H1 (cell line): Measurements from ENCODE around the gene RARB. TPM values are rescaled to one million over a fixed set of nuclear protein-coding genes. Genes with fewer than 3 reads are reported as not detected.

Source experiments
- CTCF ChIA-PET: fragments of 300-600 bp; sonication (Branson Sonifier 250); formaldehyde crosslinking; loops from one replicate; lab custom pipeline; 2021; ENCODE audit not compliant: partially characterized antibody; lab: Charles Lee
- POLR2A ChIA-PET: fragments of 300-600 bp; sonication (Branson Sonifier 250); formaldehyde crosslinking; loops from one replicate; lab custom pipeline; 2021; ENCODE audit warnings: inconsistent platforms; ENCODE audit not compliant: partially characterized antibody; lab: Charles Lee
- DNase-seq, 2 experiments: peaks; one replicate each; pipeline versions ENCODE4 v3.0.0 to v3.0.0-alpha.2; 2010 to 2022; ENCODE audit warnings: low spot score in 2 of 2, low read depth in 1 of 2, mixed read lengths in 1 of 2
- FAIRE-seq: peaks from 2 replicates; lab custom pipeline; 2011; peaks lifted over from hg19 to GRCh38; lab: Jason Lieb, UNC
- H2AFZ ChIP-seq: 2 replicates; pipeline ENCODE4 v1.8.1; 2012; ENCODE audit warnings: low read length, inconsistent platforms
- H2AK5ac ChIP-seq: 2 replicates; pipeline ENCODE4 v1.6.1; 2013; ENCODE audit warnings: low read depth, low read length
- H2BK120ac ChIP-seq: replicated peaks from 2 replicates; pipeline ENCODE3; 2013; ENCODE audit warnings: low read depth, low read length, inconsistent platforms
- H2BK12ac ChIP-seq: 2 replicates; pipeline ENCODE4 v1.6.1; 2013; ENCODE audit warnings: low read depth, low read length
- H2BK15ac ChIP-seq: 2 replicates; pipeline ENCODE4 v1.6.1; 2013; ENCODE audit warnings: low read length
- H2BK20ac ChIP-seq: 2 replicates; pipeline ENCODE4 v1.6.1; 2013; ENCODE audit warnings: low read length
- H2BK5ac ChIP-seq: 2 replicates; pipeline ENCODE4 v1.6.1; 2013; ENCODE audit warnings: low read depth, low read length
- H3K14ac ChIP-seq: 2 replicates; pipeline ENCODE4 v1.6.1; 2013; ENCODE audit warnings: inconsistent platforms; ENCODE audit not compliant: insufficient read length
- H3K18ac ChIP-seq: 2 replicates; pipeline ENCODE4 v1.6.1; 2013; ENCODE audit warnings: low read length; ENCODE audit errors: extremely low read depth
- H3K23ac ChIP-seq: 2 replicates; pipeline ENCODE4 v1.6.1; 2013; ENCODE audit warnings: inconsistent platforms; ENCODE audit not compliant: insufficient read length
- H3K23me2 ChIP-seq: 2 replicates; pipeline ENCODE4 v1.6.1; 2013; ENCODE audit warnings: low read depth, low read length
- H3K27ac ChIP-seq: 2 replicates; pipeline ENCODE4 v1.6.1; 2011; ENCODE audit warnings: low read depth, low read length, inconsistent platforms
- H3K27me3 ChIP-seq, 4 experiments: replicated peaks in 1 of 4; 1 replicate in 1 of 4; 2 replicates in 3 of 4; pipeline versions ENCODE4 v1.6.1 to v1.8.1; 2011 to 2013; ENCODE audit warnings: low read length in 3 of 4, mild to moderate bottlenecking in 3 of 4, inconsistent platforms in 2 of 4, mixed read lengths in 2 of 4, moderate library complexity in 1 of 4; ENCODE audit not compliant: control insufficient read depth in 3 of 4, insufficient read depth in 3 of 4; ENCODE audit errors: extremely low read depth in 1 of 4
- H3K36me3 ChIP-seq, 4 experiments: 2 replicates each; pipeline versions ENCODE4 v1.6.1 to v1.8.1; 2011 to 2013; ENCODE audit warnings: mild to moderate bottlenecking in 4 of 4, low read length in 3 of 4, moderate library complexity in 2 of 4, control low read depth in 1 of 4, inconsistent platforms in 1 of 4; ENCODE audit not compliant: insufficient read depth in 4 of 4, control insufficient read depth in 2 of 4
- H3K4ac ChIP-seq: replicated peaks from 2 replicates; pipeline ENCODE3; 2013; ENCODE audit warnings: low read length, low read depth, mixed read lengths, inconsistent platforms; ENCODE audit not compliant: insufficient read length
- H3K4me1 ChIP-seq, 4 experiments: replicated peaks in 1 of 4; 1 replicate in 1 of 4; 2 replicates in 3 of 4; pipeline versions ENCODE4 v1.6.1 to v1.8.1; 2011 to 2013; ENCODE audit warnings: low read length in 3 of 4, inconsistent platforms in 2 of 4, mixed read lengths in 1 of 4; ENCODE audit not compliant: insufficient read depth in 4 of 4, control insufficient read depth in 3 of 4
- H3K4me2 ChIP-seq, 2 experiments: 2 replicates each; pipeline versions ENCODE4 v1.6.1 to v1.8.1; 2011 to 2013; ENCODE audit warnings: low read depth in 2 of 2, low read length in 2 of 2, control low read depth in 1 of 2, inconsistent platforms in 1 of 2, mild to moderate bottlenecking in 1 of 2; ENCODE audit not compliant: insufficient read depth in 1 of 2
- H3K4me3 ChIP-seq, 4 experiments: fragments of 200-600, 300-600 bp in 1 of 4; sonication (generic), shearing (Covaris generic), sonication (Bioruptor Twin) in 1 of 4; 2 replicates each; pipeline versions ENCODE4 v1.5.1 to v1.8.1; 2011 to 2016; ENCODE audit warnings: low read length in 4 of 4, low read depth in 3 of 4, control low read depth in 2 of 4, inconsistent platforms in 2 of 4, mild to moderate bottlenecking in 2 of 4, mixed read lengths in 1 of 4, moderate library complexity in 1 of 4; ENCODE audit not compliant: insufficient read depth in 2 of 4; ENCODE audit errors: extremely low read depth in 1 of 4
- H3K56ac ChIP-seq: replicated peaks from 2 replicates; pipeline ENCODE3; 2013; ENCODE audit warnings: low read depth, mild to moderate bottlenecking, mixed read lengths, low read length, inconsistent platforms; ENCODE audit not compliant: insufficient read length
- H3K79me1 ChIP-seq: 2 replicates; pipeline ENCODE4 v1.6.1; 2013; ENCODE audit warnings: low read depth, low read length, control low read depth
- H3K79me2 ChIP-seq, 2 experiments: 2 replicates each; pipeline versions ENCODE4 v1.6.1 to v1.8.1; 2012 to 2013; ENCODE audit warnings: low read length in 2 of 2, mild to moderate bottlenecking in 2 of 2, inconsistent platforms in 1 of 2; ENCODE audit not compliant: insufficient read depth in 2 of 2, control insufficient read depth in 1 of 2
- H3K9ac ChIP-seq, 4 experiments: replicated peaks in 1 of 4; 1 replicate in 1 of 4; 2 replicates in 3 of 4; pipeline versions ENCODE4 v1.6.1 to v1.8.1; 2011 to 2013; ENCODE audit warnings: low read depth in 3 of 4, low read length in 3 of 4, control low read depth in 2 of 4, mild to moderate bottlenecking in 2 of 4, moderate library complexity in 2 of 4, inconsistent platforms in 1 of 4; ENCODE audit errors: extremely low read depth in 1 of 4
- H3K9me3 ChIP-seq, 2 experiments: 2 replicates each; pipeline versions ENCODE4 v1.6.1 to v1.8.1; 2012 to 2013; ENCODE audit warnings: mild to moderate bottlenecking in 2 of 2, moderate library complexity in 2 of 2, control low read depth in 1 of 2, inconsistent platforms in 1 of 2, low read depth in 1 of 2, low read length in 1 of 2, mixed read lengths in 1 of 2; ENCODE audit not compliant: insufficient read depth in 2 of 2
- H4K20me1 ChIP-seq, 2 experiments: replicated peaks in 1 of 2; 2 replicates each; pipeline versions ENCODE3 to v1.8.1; 2011 to 2013; ENCODE audit warnings: inconsistent platforms in 2 of 2, low read length in 2 of 2, mild to moderate bottlenecking in 1 of 2; ENCODE audit not compliant: insufficient read depth in 2 of 2, control insufficient read depth in 1 of 2
- H4K5ac ChIP-seq: 2 replicates; pipeline ENCODE4 v1.6.1; 2013; ENCODE audit warnings: low read length, low read depth, mixed read lengths, inconsistent platforms; ENCODE audit not compliant: insufficient read length
- H4K8ac ChIP-seq: 2 replicates; pipeline ENCODE4 v1.8.0; 2013; ENCODE audit warnings: mild to moderate bottlenecking, moderate library complexity, low read length, inconsistent platforms; ENCODE audit not compliant: insufficient read depth; ENCODE audit errors: extremely low read depth
- H4K91ac ChIP-seq: replicated peaks from 2 replicates; pipeline ENCODE3; 2013; ENCODE audit warnings: low read length, mixed read lengths, inconsistent platforms; ENCODE audit not compliant: insufficient read length
- whole genome bisulfite sequencing, 2 experiments: shearing (Covaris generic) in 1 of 2; methylation state at CpG; one replicate each; pipeline versions ENCODE4 v1.1.6 to v1.1.7; 2013 to 2015; ENCODE audit warnings: low lambda C conversion rate in 2 of 2, mixed read lengths in 2 of 2, inconsistent platforms in 1 of 2, low coverage in 1 of 2, missing lambda C conversion rate in 1 of 2; ENCODE audit not compliant: insufficient replicate concordance in 2 of 2, insufficient coverage in 1 of 2, insufficient read length in 1 of 2; ENCODE audit errors: extremely low coverage in 1 of 2, missing lambda C conversion rate in 1 of 2; 5-methylcytosine and 5-hydroxymethylcytosine counted together
- polyA plus RNA-seq, 7 experiments: library from polyadenylated mRNA; depleted of rRNA in 3 of 7; stranded (reverse) in 5 of 7; unstranded in 2 of 7; fragments of >200 nt in 5 of 7; fragments of 200-250 nt in 2 of 7; gene quantifications; 1 replicate in 5 of 7; 2 replicates in 1 of 7; 4 replicates in 1 of 7; pipeline versions ENCODE4 v1.2.1 to v1.2.3, GENCODE V29; 2011 to 2013; ENCODE audit warnings: missing spikeins in 2 of 7, mixed read lengths in 2 of 7
- total RNA-seq: library from RNA; stranded (reverse); fragmentation: NEBNext Ultra II Directional; extraction: Animal tissue kit (Norgen Biotek cat#: 25700); gene quantifications from 2 replicates; pipeline ENCODE4 v1.2.1, GENCODE V29; 2021
- TF ChIP-seq, protein P1 (sequence below): IDR thresholded peaks from 2 replicates; pipeline ENCODE4 v1.6.1; 2012; ENCODE audit warnings: low read length, inconsistent platforms

RARB gene
- total and polyA plus RNA-seq, 2 of the 8 experiments (the other 6 are each of a cell fraction or from before 2014, with no cell fraction given) = 0.15 to 0.22 TPM

- Histone ChIP-seq H3K23ac (no peak overlapping the region), H2BK20ac (no peak overlapping the region), H2BK12ac (no peak overlapping the region), H4K91ac (no peak overlapping the region), H2AFZ (no peak overlapping the region), H2AK5ac (no peak overlapping the region), H3K79me1 (no peaks in the 10 kb centered on the region), H3K18ac (no peak overlapping the region), H4K8ac (no peak overlapping the region), H2BK15ac (no peak overlapping the region), H3K14ac (no peak overlapping the region), H3K9ac (no peak overlapping the region), H3K27ac (no peak overlapping the region), H3K79me2 (no peaks in the 10 kb centered on the region), H4K5ac (no peak overlapping the region), H3K4me2 (no peak overlapping the region), H3K23me2 (no peaks in the 10 kb centered on the region), H2BK120ac (no peak overlapping the region), H3K4me1 (no peaks in the 10 kb centered on the region), H2BK5ac (no peak overlapping the region), H3K4me3 (no peak overlapping the region), H3K56ac (no peak overlapping the region), H3K36me3 (no peaks in the 10 kb centered on the region), H4K20me1 (no peaks in the 10 kb centered on the region), H3K9me3 (no peaks in the 10 kb centered on the region), H3K4ac (no peak overlapping the region), H3K27me3 (no peaks in the 10 kb centered on the region)
- FAIRE-seq (no peak), DNase-seq (no peak)
- ChIA-PET POLR2A (no interaction called here), CTCF (interaction anchor here (1.1 to 1.7 kb wide), 5 partner anchors 21 to 430 kb away, joined by 3 to 6 read pairs (median 3); no protein-coding TSS in a partner anchor)
- 91% methylated on average over 3 of the region's 3 CpGs; no CpG with 5 or more reads in 1 of the 2 experiments for WGBS, 2 experiments
- TF ChIP-seq, protein P1, sequence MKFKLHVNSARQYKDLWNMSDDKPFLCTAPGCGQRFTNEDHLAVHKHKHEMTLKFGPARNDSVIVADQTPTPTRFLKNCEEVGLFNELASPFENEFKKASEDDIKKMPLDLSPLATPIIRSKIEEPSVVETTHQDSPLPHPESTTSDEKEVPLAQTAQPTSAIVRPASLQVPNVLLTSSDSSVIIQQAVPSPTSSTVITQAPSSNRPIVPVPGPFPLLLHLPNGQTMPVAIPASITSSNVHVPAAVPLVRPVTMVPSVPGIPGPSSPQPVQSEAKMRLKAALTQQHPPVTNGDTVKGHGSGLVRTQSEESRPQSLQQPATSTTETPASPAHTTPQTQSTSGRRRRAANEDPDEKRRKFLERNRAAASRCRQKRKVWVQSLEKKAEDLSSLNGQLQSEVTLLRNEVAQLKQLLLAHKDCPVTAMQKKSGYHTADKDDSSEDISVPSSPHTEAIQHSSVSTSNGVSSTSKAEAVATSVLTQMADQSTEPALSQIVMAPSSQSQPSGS = no peak
Measured at GRCh38 chr3:25463836-25464418, 35.9 kb downstream of the RARB start.
